ENCODE data around the gene EIF2B4. TPM values are rescaled to one million over a fixed set of nuclear protein-coding genes. Genes with fewer than 3 reads are reported as not detected.

Gene EIF2B4
- total and polyA plus RNA-seq, 4 donors = 19.6 to 55.4 (median 37.3) TPM

DNA sequence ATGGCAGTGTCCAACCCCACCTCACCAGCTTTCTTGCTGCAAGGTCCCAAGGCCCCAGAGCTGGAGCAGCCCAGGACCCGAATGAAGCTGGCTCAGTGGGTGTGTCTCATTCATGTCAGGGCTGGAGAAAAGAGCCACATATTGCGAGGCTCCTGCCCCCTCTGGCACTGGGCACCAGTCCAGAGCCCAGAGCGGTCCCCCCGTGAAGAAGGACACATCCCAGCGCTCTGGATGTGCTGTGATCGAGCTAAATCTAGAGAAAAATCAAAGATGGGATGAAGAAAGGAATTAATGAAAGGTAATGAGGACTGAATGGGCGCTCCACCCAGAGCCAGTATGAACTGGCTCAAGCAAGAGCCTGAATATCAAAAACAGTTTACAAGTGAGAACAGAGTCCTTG lies 34.0 kb downstream of the EIF2B4 start:
- no peak for DNase-seq
- H3K9ac ChIP-seq (ENCODE audit: insufficient read depth in 1 of 2, low read length in 2 of 2) = no peak overlapping the region
- 95 to 96% methylated on average over 7 of the region's 7 CpGs for WGBS, 2 donors
- TF ChIP-seq, protein P1, sequence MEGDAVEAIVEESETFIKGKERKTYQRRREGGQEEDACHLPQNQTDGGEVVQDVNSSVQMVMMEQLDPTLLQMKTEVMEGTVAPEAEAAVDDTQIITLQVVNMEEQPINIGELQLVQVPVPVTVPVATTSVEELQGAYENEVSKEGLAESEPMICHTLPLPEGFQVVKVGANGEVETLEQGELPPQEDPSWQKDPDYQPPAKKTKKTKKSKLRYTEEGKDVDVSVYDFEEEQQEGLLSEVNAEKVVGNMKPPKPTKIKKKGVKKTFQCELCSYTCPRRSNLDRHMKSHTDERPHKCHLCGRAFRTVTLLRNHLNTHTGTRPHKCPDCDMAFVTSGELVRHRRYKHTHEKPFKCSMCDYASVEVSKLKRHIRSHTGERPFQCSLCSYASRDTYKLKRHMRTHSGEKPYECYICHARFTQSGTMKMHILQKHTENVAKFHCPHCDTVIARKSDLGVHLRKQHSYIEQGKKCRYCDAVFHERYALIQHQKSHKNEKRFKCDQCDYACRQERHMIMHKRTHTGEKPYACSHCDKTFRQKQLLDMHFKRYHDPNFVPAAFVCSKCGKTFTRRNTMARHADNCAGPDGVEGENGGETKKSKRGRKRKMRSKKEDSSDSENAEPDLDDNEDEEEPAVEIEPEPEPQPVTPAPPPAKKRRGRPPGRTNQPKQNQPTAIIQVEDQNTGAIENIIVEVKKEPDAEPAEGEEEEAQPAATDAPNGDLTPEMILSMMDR (IDR thresholded peaks at IDR 0.05; ENCODE audit: control extremely low read depth, extremely low read depth) = no peak
- no peak for ATAC-seq (ENCODE audit: insufficient read depth, low FRiP score)
- H3K27ac ChIP-seq (ENCODE audit: low read depth in 1 of 2, low read length in 1 of 2) = no peak overlapping the region
- H3K4me3 ChIP-seq = no peak overlapping the region
- no peaks in the 10 kb centered on the region for H3K4me1 ChIP-seq (ENCODE audit: control insufficient read depth in 5 of 5, insufficient read depth in 5 of 5, low read length in 5 of 5)
- H3K36me3 ChIP-seq (ENCODE audit: control insufficient read depth in 4 of 4, insufficient read depth in 4 of 4, low read length in 4 of 4) = peaks cover 28 to 52% (median 36%) of the 10 kb centered on the region in 4 donors
- no peaks in the 10 kb centered on the region for H3K27me3 ChIP-seq (ENCODE audit: control insufficient read depth in 3 of 3, insufficient read depth in 3 of 3, low read length in 2 of 3)
- no peaks in the 10 kb centered on the region for H3K9me3 ChIP-seq (ENCODE audit: control insufficient read depth in 4 of 4, insufficient read depth in 3 of 4, low read length in 3 of 4)

DNA sequence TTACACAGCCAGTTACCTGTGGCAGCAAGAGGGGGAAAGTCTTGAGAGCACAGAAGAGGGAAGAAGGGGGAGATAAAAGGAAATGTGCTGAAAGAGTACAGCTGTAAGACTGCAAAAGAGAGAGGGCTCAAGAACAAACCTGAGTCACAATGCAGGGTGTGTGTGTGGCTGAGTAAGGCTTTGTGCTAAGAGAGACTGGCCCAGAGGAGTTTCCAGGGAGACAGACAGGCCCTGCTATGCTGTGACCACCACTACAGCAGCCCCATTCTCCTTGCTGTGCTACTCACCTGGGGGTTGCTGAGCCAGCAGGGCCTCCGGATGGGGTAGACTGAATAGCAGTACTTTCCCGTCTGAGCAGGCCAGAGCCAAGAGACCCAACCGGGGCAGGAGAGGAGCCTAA lies 34.8 kb downstream of the EIF2B4 start:
- ATAC-seq (ENCODE audit: insufficient read depth, low FRiP score) = no peak

DNA sequence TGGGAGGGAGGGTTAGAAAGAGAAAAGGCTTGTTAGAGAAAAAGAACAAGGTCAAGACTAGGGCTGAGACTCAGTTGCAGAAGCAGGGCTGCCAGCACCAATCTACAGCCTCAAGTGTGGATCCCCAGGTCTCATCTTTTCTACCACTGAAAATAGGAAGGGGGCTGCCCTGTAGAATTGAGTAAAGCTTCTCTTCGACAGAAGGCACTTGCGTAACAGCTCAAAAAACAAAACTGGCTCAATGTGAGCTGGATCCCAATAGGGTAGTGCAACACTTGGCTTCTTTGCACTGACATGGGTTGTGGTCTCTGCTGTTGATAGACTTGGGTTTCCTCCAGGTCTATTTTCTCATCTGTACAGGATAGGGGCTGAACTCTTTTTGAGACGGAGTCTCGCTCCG lies 45.4 kb downstream of the EIF2B4 start:
- no peak overlapping the region for H3K9ac ChIP-seq (ENCODE audit: insufficient read depth in 1 of 2, low read length in 2 of 2)
- 55 to 80% methylated on average over 5 of the region's 5 CpGs for WGBS, 2 donors
- H3K36me3 ChIP-seq (ENCODE audit: control insufficient read depth in 4 of 4, insufficient read depth in 4 of 4, low read length in 4 of 4) = peaks cover 24 to 30% (median 26%) of the 10 kb centered on the region in 4 donors
- H3K9me3 ChIP-seq (ENCODE audit: control insufficient read depth in 4 of 4, insufficient read depth in 3 of 4, low read length in 3 of 4) = no peaks in the 10 kb centered on the region
- H3K4me1 ChIP-seq (ENCODE audit: control insufficient read depth in 5 of 5, insufficient read depth in 5 of 5, low read length in 5 of 5) = peaks cover 0 to 23% (median 12%) of the 10 kb centered on the region in 5 donors
- H3K27ac ChIP-seq (ENCODE audit: low read depth in 1 of 2, low read length in 1 of 2) = no peak overlapping the region
- no peak for DNase-seq
- H3K4me3 ChIP-seq = no peak overlapping the region
- TF ChIP-seq, protein P1 (IDR thresholded peaks at IDR 0.05; ENCODE audit: control extremely low read depth, extremely low read depth) = no peak
- H3K27me3 ChIP-seq (ENCODE audit: control insufficient read depth in 3 of 3, insufficient read depth in 3 of 3, low read length in 2 of 3) = no peaks in the 10 kb centered on the region
- no peak for ATAC-seq (ENCODE audit: insufficient read depth, low FRiP score)

More for the DNA sequence above, 34.8 kb downstream of the EIF2B4 start:
- Histone ChIP-seq H3K4me1 (ENCODE audit: control insufficient read depth in 5 of 5, insufficient read depth in 5 of 5, low read length in 5 of 5) (no peaks in the 10 kb centered on the region), H3K4me3 (no peak overlapping the region), H3K36me3 (ENCODE audit: control insufficient read depth in 4 of 4, insufficient read depth in 4 of 4, low read length in 4 of 4) (peaks cover 30 to 55% (median 36%) of the 10 kb centered on the region in 4 donors), H3K9me3 (ENCODE audit: control insufficient read depth in 4 of 4, insufficient read depth in 3 of 4, low read length in 3 of 4) (no peaks in the 10 kb centered on the region), H3K9ac (ENCODE audit: insufficient read depth in 1 of 2, low read length in 2 of 2) (no peak overlapping the region), H3K27me3 (ENCODE audit: control insufficient read depth in 3 of 3, insufficient read depth in 3 of 3, low read length in 2 of 3) (no peaks in the 10 kb centered on the region), H3K27ac (ENCODE audit: low read depth in 1 of 2, low read length in 1 of 2) (no peak overlapping the region)
- TF ChIP-seq, protein P1 (IDR thresholded peaks at IDR 0.05; ENCODE audit: control extremely low read depth, extremely low read depth) = no peak
- DNase-seq = no peak
- 85 to 90% methylated on average over 3 of the region's 3 CpGs for WGBS, 2 donors
